Skeletal muscle satellite cell (primary cell): ENCODE measurements around the gene STK25. TPM values are rescaled to one million over a fixed set of nuclear protein-coding genes. Genes with fewer than 3 reads are reported as not detected.

Experiments
- H3K27me3 ChIP-seq: 2 replicates; pipeline ENCODE4 v1.7.0; 2013; ENCODE audit warnings: low read length; ENCODE audit not compliant: control insufficient read depth, insufficient read depth
- H3K36me3 ChIP-seq: 2 replicates; pipeline ENCODE4 v1.7.0; 2013; ENCODE audit warnings: mild to moderate bottlenecking, control low read depth, low read length; ENCODE audit not compliant: insufficient read depth
- H3K4me1 ChIP-seq: 2 replicates; pipeline ENCODE4 v1.7.0; 2013; ENCODE audit warnings: low read length; ENCODE audit not compliant: control insufficient read depth, insufficient read depth
- H3K4me2 ChIP-seq: 2 replicates; pipeline ENCODE4 v1.7.0; 2013; ENCODE audit warnings: mild to moderate bottlenecking, low read length
- H3K4me3 ChIP-seq: 2 replicates; pipeline ENCODE4 v1.7.0; 2013; ENCODE audit warnings: low read length
- H3K9ac ChIP-seq: 2 replicates; pipeline ENCODE4 v1.7.0; 2013; ENCODE audit warnings: mild to moderate bottlenecking, low read depth, low read length, moderate library complexity
- H3K9me3 ChIP-seq: replicated peaks from 2 replicates; pipeline ENCODE4 v1.7.0; 2013; ENCODE audit warnings: mild to moderate bottlenecking, control low read depth, low read length
- total RNA-seq: library from RNA; depleted of rRNA; stranded (reverse); fragments of >200 nt; gene quantifications from 2 replicates; pipeline ENCODE4 v1.2.3, GENCODE V29; 2012; rRNA removed

Gene STK25
- 211 and 235 TPM in 2 replicates for total RNA-seq

GRCh38 chr2:241508240-241509154 is at the start of gene STK25:
STK25 (minus strand) TSS chr2:241508584; CDS start chr2:241508035, 549 bp downstream.
- Histone ChIP-seq H3K36me3 (peaks cover 6% of the 10 kb centered on the region), H3K27me3 (no peaks in the 10 kb centered on the region), H3K4me2 (peak within 1 kb of the TSS; percentile 98), H3K4me1 (peaks cover 31% of the 10 kb centered on the region), H3K4me3 (peak within 1 kb of the TSS; percentile 97), H3K9me3 (no peaks in the 10 kb centered on the region), H3K9ac (peak within 1 kb of the TSS; percentile 80)

GRCh38 chr2:241556746-241557145 is 48.4 kb upstream of the STK25 start:
- Histone ChIP-seq H3K9ac (no peak overlapping the region), H3K4me3 (no peak overlapping the region), H3K4me2 (no peak overlapping the region), H3K9me3 (no peaks in the 10 kb centered on the region), H3K4me1 (peaks cover 19% of the 10 kb centered on the region), H3K27me3 (no peaks in the 10 kb centered on the region), H3K36me3 (no peaks in the 10 kb centered on the region)

GRCh38 chr2:241555711-241556110 is 47.3 kb upstream of the STK25 start:
- Histone ChIP-seq H3K36me3 (no peaks in the 10 kb centered on the region), H3K4me2 (no peak overlapping the region), H3K9me3 (no peaks in the 10 kb centered on the region), H3K9ac (no peak overlapping the region), H3K4me1 (peaks cover 10% of the 10 kb centered on the region), H3K27me3 (no peaks in the 10 kb centered on the region), H3K4me3 (no peak overlapping the region)

- no peaks in the 10 kb centered on the region for H3K9me3 ChIP-seq
- peaks cover under 1% of the 10 kb centered on the region for H3K4me1 ChIP-seq
- no peaks in the 10 kb centered on the region for H3K27me3 ChIP-seq
- no peak overlapping the region for H3K4me3 ChIP-seq
- H3K4me2 ChIP-seq: no peak overlapping the region
- no peaks in the 10 kb centered on the region for H3K36me3 ChIP-seq
- no peak overlapping the region for H3K9ac ChIP-seq
Observed at GRCh38 chr2:241554610-241555322, 46.4 kb upstream of the STK25 start.

GRCh38 chr2:241553981-241554380 is 45.6 kb upstream of the STK25 start:
- Histone ChIP-seq H3K9ac (no peak overlapping the region), H3K4me1 (no peaks in the 10 kb centered on the region), H3K27me3 (no peaks in the 10 kb centered on the region), H3K9me3 (no peaks in the 10 kb centered on the region), H3K4me2 (no peak overlapping the region), H3K36me3 (no peaks in the 10 kb centered on the region), H3K4me3 (no peak overlapping the region)

- H3K4me2 ChIP-seq: no peak overlapping the region
- no peak overlapping the region for H3K4me3 ChIP-seq
- no peaks in the 10 kb centered on the region for H3K4me1 ChIP-seq
- no peaks in the 10 kb centered on the region for H3K36me3 ChIP-seq
- H3K9ac ChIP-seq: no peak overlapping the region
- no peaks in the 10 kb centered on the region for H3K27me3 ChIP-seq
- no peaks in the 10 kb centered on the region for H3K9me3 ChIP-seq
Observed at GRCh38 chr2:241553512-241553830, 45.1 kb upstream of the STK25 start.

GRCh38 chr2:241551998-241552737 is 43.8 kb upstream of the STK25 start:
- H3K36me3 ChIP-seq: no peaks in the 10 kb centered on the region
- no peak overlapping the region for H3K9ac ChIP-seq
- H3K4me1 ChIP-seq: peaks cover 11% of the 10 kb centered on the region
- no peaks in the 10 kb centered on the region for H3K9me3 ChIP-seq
- no peak overlapping the region for H3K4me3 ChIP-seq
- H3K27me3 ChIP-seq: no peaks in the 10 kb centered on the region
- H3K4me2 ChIP-seq: no peak overlapping the region

GRCh38 chr2:241551599-241551997 is 43.2 kb upstream of the STK25 start:
- Histone ChIP-seq H3K27me3 (no peaks in the 10 kb centered on the region), H3K4me3 (no peak overlapping the region), H3K9ac (no peak overlapping the region), H3K36me3 (no peaks in the 10 kb centered on the region), H3K9me3 (no peaks in the 10 kb centered on the region), H3K4me2 (no peak overlapping the region), H3K4me1 (peaks cover 16% of the 10 kb centered on the region)

GRCh38 chr2:241550616-241551580 is 42.5 kb upstream of the STK25 start:
- Histone ChIP-seq H3K4me1 (peaks cover 23% of the 10 kb centered on the region), H3K4me2 (no peak overlapping the region), H3K9me3 (no peaks in the 10 kb centered on the region), H3K9ac (no peak overlapping the region), H3K27me3 (no peaks in the 10 kb centered on the region), H3K36me3 (no peaks in the 10 kb centered on the region), H3K4me3 (no peak overlapping the region)

GRCh38 chr2:241548451-241548835 is 40.1 kb upstream of the STK25 start:
- H3K4me2 ChIP-seq: no peak overlapping the region
- H3K36me3 ChIP-seq: no peaks in the 10 kb centered on the region
- H3K4me3 ChIP-seq: no peak overlapping the region
- H3K4me1 ChIP-seq: peaks cover 35% of the 10 kb centered on the region
- no peaks in the 10 kb centered on the region for H3K9me3 ChIP-seq
- H3K9ac ChIP-seq: no peak overlapping the region
- H3K27me3 ChIP-seq: no peaks in the 10 kb centered on the region
